ENCODE measurements around the gene PARVG. TPM values are rescaled to one million over a fixed set of nuclear protein-coding genes. Genes with fewer than 3 reads are reported as not detected.

PARVG gene
- total and polyA plus RNA-seq, 2 of the 8 experiments (the other 6 are each of a cell fraction or from before 2014, with no cell fraction given) = 0.37 to 1.5 TPM

- no peak for TF ChIP-seq SUZ12 (IDR thresholded peaks at IDR 0.05; ENCODE audit: low read length)
- no peak for TF ChIP-seq CHD2 (IDR thresholded peaks at IDR 0.05; ENCODE audit: low read length)
- TF ChIP-seq MAFK (IDR thresholded peaks at IDR 0.05; ENCODE audit: low read depth, low read length) = no peak
- no peak for TF ChIP-seq POLR2AphosphoS5 (IDR thresholded peaks at IDR 0.05; ENCODE audit: low read depth, low read length)
- TF ChIP-seq NANOG (IDR thresholded peaks at IDR 0.05; ENCODE audit: insufficient read depth, low read depth, low read length, poor library complexity, severe bottlenecking) = no peak
- no peak for TF ChIP-seq RNF2 (IDR thresholded peaks at IDR 0.05; ENCODE audit: borderline replicate concordance, low read depth, low read length, missing control alignments, poor library complexity, severe bottlenecking)
- TF ChIP-seq SP4 (IDR thresholded peaks at IDR 0.05; ENCODE audit: low read length) = no peak
These were observed 11.5 kb downstream of the PARVG start (continued) for GRCh38 chr22:44192098-44192815.
